ENCODE measurements around the gene DAND5. TPM values are rescaled to one million over a fixed set of nuclear protein-coding genes. Genes with fewer than 3 reads are reported as not detected.

DAND5 gene
- polyA plus RNA-seq, 2 of the 4 experiments (the other 2 are of a cell fraction), result 0.12 to 0.21 TPM

GRCh38 chr19:12953138-12953798 lies 16.1 kb upstream of the DAND5 start (continued):
- TF ChIP-seq KDM1A (IDR thresholded peaks at IDR 0.05; ENCODE audit: low read depth) (no peak), RARB (CRISPR knock-in tag; IDR thresholded peaks at IDR 0.05) (no peak), EP300 (IDR thresholded peaks at IDR 0.05) (no peak), USF2 (IDR thresholded peaks at IDR 0.05) (no peak), HOXB5 (CRISPR knock-in tag; IDR thresholded peaks at IDR 0.05) (no peak)

GRCh38 chr19:12953799-12954611 lies 15.4 kb upstream of the DAND5 start:
- no peak for TF ChIP-seq ZNF302 (CRISPR knock-in tag; IDR thresholded peaks at IDR 0.05)
- no peak for TF ChIP-seq EP300 (IDR thresholded peaks at IDR 0.05)
- TF ChIP-seq HEYL (CRISPR knock-in tag; IDR thresholded peaks at IDR 0.05), result no peak
- no peak for TF ChIP-seq ESRRA (IDR thresholded peaks at IDR 0.05; ENCODE audit: borderline replicate concordance, low read length)
- no peak for TF ChIP-seq ZSCAN20 (CRISPR knock-in tag; IDR thresholded peaks at IDR 0.05)
- no peak for TF ChIP-seq FOXS1 (CRISPR knock-in tag; IDR thresholded peaks at IDR 0.05)
- no peak for TF ChIP-seq ELK1 (IDR thresholded peaks at IDR 0.05; ENCODE audit: low read depth, low read length)
- no peak for TF ChIP-seq MAZ (IDR thresholded peaks at IDR 0.05; ENCODE audit: borderline replicate concordance, low read depth, low read length)
- TF ChIP-seq BHLHE40 (IDR thresholded peaks at IDR 0.05; ENCODE audit: low read depth, low read length), result no peak
- TF ChIP-seq ZC3H11A (IDR thresholded peaks at IDR 0.05), result no peak
- no peak for TF ChIP-seq EHMT2 (IDR thresholded peaks at IDR 0.05; ENCODE audit: low read depth)
- TF ChIP-seq BCL3 (IDR thresholded peaks at IDR 0.05), result no peak
- no peak for TF ChIP-seq CHD2 (IDR thresholded peaks at IDR 0.05; ENCODE audit: low read length, partially characterized antibody)
- no peak for TF ChIP-seq CTCF (IDR thresholded peaks at IDR 0.05)
- no peak for TF ChIP-seq HOXB5 (CRISPR knock-in tag; IDR thresholded peaks at IDR 0.05)
- TF ChIP-seq RARB (CRISPR knock-in tag; IDR thresholded peaks at IDR 0.05), result no peak
- TF ChIP-seq NPAS2 (CRISPR knock-in tag; IDR thresholded peaks at IDR 0.05; ENCODE audit: borderline replicate concordance), result no peak
- no peak for TF ChIP-seq HMGXB4 (CRISPR knock-in tag; IDR thresholded peaks at IDR 0.05; ENCODE audit: borderline replicate concordance)
- Histone ChIP-seq H3K27ac (0 out of 6 replicates have a peak overlapping the region, but pooled peaks of 1 of the 2 experiments have one; percentile 12), H3K9me3 (no peaks in the 10 kb centered on the region), H3K4me1 (peaks cover 21% of the 10 kb centered on the region; the same call in 2 of the 3 replicates), H3K4me3 (no peak overlapping the region), H3K4me2 (no peak overlapping the region; the same call in 2 of the 3 replicates)
- DNase-seq (ENCODE audit: low read depth in 1 of 2, low spot score in 1 of 2) (no peak), ATAC-seq (no peak), FAIRE-seq (no peak)
- 89% methylated on average over 9 of the region's 12 CpGs for WGBS (ENCODE audit: missing lambda C conversion rate)
- CTCF ChIA-PET, result interaction anchor here (1.2 to 5.7 kb wide), 3 partner anchors 11 to 69 kb away, joined by 3 to 43 read pairs (median 6); no protein-coding TSS in a partner anchor
- POLR2A ChIA-PET, result interaction anchor here (0.8 kb wide), 1 partner anchor 20 kb away, joined by 3 read pairs; the partner anchor contains the start of gene FARSA

Data from A549 (cell line).